ENCODE results near the gene ZNF10.

The ZNF10 gene

DNA sequence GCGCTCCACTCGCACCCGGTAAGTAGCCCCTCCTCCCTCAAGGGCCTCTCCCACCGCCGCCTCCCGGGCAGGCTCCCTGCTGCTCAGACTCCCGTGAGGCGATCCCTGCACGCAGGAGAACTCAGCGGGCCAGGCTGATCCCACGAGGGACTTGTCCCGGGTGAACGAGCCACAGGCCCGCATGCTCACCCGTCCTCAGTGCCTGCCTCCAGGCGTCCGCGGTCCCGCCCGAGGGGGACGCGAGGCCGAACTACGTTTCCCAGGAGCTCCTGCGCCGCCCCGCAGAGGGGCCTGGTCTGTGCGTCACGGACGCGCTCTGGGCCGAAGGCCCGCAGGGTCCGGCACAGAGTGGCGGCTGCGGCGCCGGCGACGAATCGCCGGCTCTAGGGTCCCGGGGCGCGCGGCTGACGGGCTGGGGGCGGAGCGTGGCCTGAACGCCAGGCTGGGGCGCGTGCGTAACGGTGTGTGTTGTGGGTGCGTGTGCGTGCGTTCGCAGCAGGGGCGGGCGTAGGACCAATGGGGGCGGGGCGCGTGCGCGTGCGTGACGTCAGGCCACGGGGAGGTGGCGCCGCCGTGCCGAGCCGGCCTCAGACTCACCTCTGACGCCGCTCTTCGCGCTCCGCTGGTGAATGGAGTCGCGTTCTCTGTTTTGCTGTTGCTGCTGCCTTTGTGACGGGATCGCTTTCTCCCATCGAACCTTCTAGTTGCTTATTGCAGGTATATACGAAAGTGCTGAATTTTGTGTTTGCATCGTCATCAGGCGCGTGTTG is at the start of gene ZNF10, which contains the start of gene ZNF891:
Gene ZNF10 (plus strand): TSS at position 590 of the 770 bp plus-strand sequence. CDS start 13,866 bp downstream, outside the sequence.
Gene ZNF891 (minus strand): TSS at position 237 of the 770 bp plus-strand sequence. CDS start 8,356 bp downstream, outside the sequence.
- H3K4me3 ChIP-seq (ENCODE audit: low read depth, low read length) = peak within 1 kb of the TSS; percentile 93

DNA sequence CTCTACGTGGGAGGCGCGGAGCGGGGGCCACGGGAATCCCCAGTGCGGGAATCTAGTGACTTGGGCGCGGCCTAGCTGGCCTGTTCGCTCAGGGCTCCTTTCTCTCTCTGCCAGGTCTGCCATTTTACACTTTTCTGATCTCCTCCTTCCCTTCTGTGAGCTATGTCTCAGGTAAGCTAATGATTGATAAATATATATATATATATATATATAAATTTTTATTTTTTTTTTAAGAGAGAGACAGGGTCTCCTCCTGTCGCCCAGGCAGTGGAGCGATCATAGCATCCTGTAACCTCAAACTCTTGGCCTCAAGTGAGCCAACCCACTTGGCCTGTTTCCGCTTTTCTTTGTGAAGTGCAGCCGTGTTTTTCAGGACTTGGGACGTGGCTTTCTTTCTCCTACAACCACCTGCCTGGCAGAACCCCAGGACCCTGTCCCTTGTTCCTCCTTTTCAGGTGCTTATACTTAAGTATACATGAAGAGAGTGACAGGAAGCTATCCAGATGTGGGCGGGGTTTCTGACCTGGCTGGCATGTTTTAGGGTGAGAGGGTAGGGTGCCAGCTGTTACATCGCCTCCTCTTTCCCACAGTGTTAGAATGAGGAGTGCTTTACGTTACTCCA is 49.2 kb upstream of the ZNF10 start:
- H3K4me3 ChIP-seq (ENCODE audit: low read depth, low read length) = peak overlapping the region; percentile 80

DNA sequence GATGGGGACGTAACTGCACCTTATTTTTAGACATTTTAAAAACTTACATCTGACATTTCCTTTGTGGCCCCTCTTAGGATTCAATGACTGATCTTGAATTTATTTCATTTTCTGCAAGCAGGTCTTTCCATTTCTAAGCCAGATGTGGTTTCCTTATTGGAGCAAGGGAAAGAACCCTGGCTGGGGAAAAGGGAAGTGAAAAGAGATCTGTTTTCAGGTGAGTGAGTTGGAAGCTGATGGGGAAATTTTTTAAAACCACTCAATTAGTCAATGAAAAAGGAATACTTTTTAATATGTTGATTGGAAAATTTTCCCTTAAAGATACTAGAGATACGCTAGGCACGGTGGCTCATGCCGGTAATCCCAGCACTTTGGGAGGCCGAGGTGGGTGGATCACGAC is 47.1 kb upstream of the ZNF10 start:
- H3K4me3 ChIP-seq (ENCODE audit: low read depth, low read length) = no peak overlapping the region

DNA sequence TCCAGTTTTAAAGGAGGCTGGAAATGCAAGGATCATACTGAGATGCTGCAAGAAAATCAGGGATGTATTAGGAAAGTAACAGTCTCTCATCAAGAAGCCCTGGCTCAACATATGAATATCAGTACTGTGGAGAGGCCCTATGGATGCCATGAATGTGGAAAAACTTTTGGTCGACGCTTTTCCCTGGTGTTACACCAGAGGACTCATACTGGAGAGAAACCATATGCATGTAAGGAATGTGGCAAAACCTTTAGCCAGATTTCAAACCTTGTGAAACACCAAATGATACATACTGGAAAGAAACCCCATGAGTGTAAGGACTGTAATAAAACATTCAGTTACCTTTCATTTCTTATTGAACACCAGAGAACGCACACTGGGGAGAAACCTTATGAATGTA is 24.8 kb upstream of the ZNF10 start:
- no peak overlapping the region for H3K4me3 ChIP-seq (ENCODE audit: low read depth, low read length)

DNA sequence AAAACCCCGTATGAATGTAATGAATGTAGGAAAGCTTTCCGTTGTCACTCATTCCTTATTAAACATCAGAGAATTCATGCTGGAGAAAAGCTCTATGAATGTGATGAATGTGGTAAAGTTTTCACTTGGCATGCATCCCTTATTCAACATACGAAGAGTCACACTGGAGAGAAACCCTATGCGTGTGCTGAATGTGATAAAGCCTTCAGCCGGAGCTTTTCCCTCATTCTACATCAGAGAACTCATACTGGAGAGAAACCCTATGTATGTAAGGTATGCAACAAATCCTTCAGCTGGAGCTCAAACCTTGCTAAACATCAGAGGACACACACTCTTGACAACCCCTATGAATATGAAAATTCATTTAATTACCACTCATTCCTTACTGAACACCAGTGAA is 24.2 kb upstream of the ZNF10 start:
- H3K4me3 ChIP-seq (ENCODE audit: low read depth, low read length) = no peak overlapping the region

DNA sequence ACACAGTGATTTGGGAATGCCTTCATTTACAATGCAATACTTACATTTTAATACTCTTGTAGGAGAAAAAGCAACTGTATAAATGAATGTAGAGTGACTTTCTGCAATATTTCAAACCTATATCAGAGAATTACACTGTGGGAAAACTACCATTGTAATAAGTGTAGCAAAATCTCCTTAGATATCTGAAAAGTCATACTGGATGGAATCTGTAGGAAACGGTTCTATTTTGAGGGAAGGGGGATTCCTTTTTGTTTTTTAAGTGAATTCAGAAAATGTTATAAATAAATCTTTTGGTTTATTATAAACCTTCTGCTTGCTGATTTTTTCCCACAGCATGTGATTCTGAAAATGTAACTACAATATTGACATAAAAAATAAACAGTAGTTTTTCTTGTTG is 23.3 kb upstream of the ZNF10 start:
- no peak overlapping the region for H3K4me3 ChIP-seq (ENCODE audit: low read depth, low read length)

DNA sequence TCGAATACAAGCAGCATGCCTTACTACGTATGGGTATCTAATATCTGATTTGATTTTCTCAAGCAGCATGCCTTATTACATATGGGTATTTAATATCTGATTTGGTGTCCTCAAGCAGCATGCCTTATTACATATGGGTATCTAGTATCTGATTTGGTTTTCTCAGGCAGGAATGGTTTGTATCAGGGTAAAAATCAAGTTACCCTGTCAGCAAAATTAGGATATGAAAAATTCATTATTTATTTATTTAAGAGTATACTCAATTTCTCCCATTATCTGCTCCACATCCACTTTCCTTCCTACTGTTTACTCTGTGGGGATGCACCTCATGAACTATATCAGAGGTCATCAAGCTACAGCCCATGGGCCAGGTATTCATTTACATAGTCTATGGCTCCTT is 22.3 kb upstream of the ZNF10 start:
- H3K4me3 ChIP-seq (ENCODE audit: low read depth, low read length) = no peak overlapping the region

DNA sequence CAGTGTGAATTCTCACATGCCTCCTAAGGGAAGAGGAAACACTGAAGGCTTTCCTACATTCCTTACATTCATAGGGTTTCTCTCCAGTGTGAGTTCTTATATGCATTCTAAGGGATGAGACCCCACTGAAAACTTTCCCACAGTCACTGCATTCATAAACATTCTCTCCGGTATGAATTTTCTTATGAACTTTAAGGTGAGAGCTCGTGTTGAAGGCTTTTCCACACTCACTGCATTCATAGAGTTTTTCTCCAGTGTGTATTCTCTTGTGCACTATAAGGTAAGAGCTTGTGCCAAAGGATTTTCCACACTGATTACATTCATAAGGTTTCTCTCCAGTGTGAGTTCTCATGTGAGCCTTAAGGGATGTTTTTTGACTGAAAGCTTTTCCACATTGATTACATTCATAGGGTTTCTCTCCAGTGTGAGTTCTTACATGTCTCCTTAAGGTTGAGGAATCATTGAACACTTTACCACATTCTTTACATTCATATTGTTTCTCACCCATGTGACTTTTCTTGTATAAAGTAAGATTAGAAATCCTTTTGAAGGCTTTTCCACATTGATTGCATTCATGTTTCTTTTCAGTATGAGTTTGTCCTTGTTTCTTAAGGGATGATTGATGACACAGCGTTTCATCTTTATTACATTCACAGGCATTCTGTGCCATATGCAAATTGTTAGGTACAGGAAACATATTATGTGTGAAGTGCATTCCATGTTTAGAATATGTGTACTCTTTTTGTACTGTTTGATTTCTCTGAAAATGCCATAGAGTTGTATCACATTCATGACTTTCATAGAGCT is 9.8 kb upstream of the ZNF10 start:
- H3K4me3 ChIP-seq (ENCODE audit: low read depth, low read length) = no peak overlapping the region

DNA sequence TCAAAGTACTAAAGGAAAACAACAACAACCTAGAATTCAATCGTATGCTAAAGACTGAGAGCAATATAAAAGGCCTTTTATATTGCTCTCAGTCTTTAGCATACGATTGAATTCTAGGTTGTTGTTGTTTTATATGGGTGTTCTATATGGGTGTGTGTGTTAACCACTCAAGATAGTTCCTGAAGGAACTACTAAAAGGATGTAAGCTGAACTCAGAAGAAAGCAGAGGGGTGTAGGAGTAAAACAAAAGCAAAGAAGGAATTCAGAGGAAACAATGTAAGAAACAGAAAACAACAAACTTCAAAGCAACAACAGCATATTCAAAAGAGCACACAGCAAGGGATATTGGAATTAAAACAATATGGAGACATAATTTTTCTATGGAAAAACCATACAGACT is 5.8 kb upstream of the ZNF10 start:
- no peak overlapping the region for H3K4me3 ChIP-seq (ENCODE audit: low read depth, low read length)

DNA sequence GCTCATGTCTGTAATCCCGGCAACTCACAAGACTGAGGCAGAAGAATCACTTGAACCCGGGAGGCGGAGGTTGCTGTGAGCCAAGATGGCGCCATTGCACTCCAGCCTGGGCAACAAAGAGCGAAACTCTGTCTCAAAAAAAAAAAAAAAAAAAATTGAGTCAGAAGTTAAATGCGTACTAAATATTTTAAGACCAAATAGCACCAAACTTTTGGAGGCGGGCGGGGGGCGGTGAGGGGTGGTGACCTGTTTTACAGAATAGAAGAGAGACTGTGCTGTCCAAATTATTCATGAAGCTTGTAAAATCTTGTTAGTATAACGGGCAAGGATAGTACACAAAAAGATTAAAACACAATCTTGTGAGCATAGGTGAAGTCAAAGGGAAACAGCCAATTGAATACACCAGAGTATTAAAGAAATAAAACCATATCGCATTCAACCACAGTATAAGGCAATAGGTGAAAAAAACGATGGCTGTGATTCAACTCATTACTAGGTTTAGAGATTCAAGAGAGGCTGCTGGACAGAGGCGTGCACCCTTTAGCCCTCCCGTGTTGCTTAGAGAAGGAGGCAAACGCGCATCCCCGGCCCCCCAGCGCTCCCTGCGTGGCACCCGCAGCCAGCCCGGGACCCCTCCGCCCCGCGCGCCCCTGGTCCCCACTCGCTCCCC is 924 bp upstream of the ZNF10 start:
- peak overlapping the region; percentile 93 for H3K4me3 ChIP-seq (ENCODE audit: low read depth, low read length)

DNA sequence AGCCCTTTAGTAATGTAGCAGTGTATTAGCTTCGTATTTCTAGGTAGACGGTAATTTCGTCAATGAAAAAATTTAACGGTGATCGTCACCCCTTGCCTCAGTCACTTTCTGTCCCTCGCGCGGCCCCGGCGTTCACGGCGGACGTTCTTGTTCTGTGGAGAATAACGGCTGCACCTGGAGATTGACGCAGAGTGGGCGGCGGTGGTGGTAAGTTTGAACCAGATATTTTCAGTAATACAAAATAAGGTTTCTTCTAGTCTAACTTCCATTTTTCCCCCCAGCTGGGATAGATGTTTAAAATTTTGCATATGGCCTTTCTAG is 341 bp downstream of the ZNF10 start:
- peak overlapping the region; percentile 93 for H3K4me3 ChIP-seq (ENCODE audit: low read depth, low read length)

DNA sequence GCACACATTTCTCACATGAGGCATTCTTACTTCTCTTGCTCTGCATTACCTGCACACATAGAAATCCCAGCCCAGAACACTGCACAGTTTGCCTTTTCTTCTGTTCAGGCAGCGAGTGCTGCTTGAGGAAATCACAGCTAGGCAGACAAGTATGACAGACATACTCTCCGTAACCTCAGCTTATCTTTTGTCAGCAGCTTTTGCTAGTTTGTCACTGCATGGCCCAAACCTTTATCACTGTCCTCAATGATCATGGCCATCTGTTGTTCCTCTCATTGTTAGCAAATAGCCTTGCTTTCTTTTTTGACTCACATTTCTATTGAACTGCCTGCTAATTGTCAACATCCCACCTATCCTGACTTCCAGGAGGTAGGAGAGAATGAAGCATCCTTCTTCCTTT is 5.3 kb downstream of the ZNF10 start:
- no peak overlapping the region for H3K4me3 ChIP-seq (ENCODE audit: low read depth, low read length)

DNA sequence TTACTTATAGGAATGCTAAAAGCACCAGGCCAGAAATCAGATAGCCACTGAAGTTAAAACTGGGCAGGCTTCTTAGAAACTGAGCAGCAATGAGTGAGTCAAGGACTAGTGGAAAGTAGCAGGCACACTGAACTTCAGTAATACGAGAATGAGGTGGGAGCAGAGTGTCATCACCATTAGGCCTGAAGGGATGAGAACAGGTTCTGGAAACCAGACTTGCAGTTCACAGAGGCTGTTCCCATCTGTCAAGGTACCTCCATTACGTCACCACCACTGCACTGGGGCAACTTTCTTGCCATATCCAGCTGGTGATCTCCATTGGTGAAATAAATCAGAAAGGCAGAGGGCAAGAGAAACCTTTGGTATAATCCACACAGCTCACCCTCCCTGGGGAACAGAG is 15.6 kb downstream of the ZNF10 start:
- H3K4me3 ChIP-seq (ENCODE audit: low read depth, low read length) = no peak overlapping the region

DNA sequence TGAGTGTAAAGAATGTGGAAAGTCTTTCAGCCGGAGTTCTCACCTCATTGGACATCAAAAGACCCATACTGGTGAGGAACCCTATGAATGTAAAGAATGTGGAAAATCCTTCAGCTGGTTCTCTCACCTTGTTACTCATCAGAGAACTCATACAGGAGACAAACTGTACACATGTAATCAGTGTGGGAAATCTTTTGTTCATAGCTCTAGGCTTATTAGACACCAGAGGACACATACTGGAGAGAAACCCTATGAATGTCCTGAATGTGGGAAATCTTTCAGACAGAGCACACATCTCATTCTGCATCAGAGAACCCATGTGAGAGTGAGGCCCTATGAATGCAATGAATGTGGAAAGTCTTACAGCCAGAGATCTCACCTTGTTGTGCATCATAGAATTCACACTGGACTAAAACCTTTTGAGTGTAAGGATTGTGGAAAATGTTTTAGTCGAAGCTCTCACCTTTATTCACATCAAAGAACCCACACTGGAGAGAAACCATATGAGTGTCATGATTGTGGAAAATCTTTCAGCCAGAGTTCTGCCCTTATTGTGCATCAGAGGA is 25.8 kb downstream of the ZNF10 start:
- H3K4me3 ChIP-seq (ENCODE audit: low read depth, low read length) = no peak overlapping the region

DNA sequence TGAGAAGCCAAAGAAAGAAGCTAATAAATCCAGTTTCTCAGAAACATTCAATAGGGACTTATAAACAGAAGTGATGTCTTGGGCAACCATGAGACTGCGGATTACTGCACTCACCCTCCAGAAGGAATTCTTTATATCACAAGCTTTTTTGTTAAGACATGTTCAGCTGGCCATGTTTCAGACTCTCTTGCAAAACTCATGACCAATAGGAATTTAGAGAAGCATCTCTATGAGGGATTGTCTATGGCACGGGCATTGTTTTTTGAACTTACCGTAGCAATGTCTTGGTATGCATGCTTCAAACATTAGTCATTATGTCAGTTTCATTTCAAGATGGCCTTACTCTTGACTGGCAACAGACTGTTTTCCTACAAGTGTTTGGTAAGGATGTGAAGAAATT is 35.3 kb downstream of the ZNF10 start:
- no peak overlapping the region for H3K4me3 ChIP-seq (ENCODE audit: low read depth, low read length)

DNA sequence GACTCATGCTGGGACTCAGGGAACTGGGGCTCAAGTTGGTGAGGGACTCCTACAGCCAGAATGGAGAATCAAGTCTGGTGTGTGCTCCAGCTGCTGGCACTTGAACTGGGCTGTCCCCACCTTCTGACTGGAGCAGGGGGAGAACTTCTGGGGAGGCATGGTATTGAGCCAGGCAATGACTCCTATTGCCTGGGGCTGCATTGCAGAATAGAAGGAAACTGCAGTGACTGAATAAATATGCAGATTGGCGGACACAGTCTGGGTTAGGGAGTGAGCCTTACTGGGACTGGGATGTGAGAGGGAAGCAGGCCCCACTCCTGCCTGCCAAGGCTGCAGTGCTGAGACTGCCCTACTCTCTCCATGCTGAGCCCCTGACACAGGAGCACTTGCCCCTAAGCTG is 42.1 kb downstream of the ZNF10 start:
- H3K4me3 ChIP-seq (ENCODE audit: low read depth, low read length) = no peak overlapping the region

DNA sequence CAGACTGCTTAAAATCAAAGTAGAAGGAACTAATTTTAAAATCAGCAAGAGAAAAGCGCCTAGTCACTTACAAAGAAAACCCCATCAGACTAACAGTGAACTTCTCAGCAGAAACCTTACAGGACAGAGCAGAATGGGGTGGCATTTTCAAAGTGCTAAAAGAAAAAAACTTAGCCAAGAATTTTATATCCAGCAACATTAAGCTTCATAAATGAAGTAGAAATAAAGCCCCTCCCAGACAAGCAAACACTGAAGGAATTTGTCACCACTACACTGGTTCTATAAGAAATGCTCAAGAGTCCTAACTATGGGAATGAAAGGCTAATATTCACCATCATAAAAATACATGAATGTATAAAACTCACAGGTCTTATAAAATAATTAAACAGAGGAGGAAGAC is 44.5 kb downstream of the ZNF10 start:
- no peak overlapping the region for H3K4me3 ChIP-seq (ENCODE audit: low read depth, low read length)

DNA sequence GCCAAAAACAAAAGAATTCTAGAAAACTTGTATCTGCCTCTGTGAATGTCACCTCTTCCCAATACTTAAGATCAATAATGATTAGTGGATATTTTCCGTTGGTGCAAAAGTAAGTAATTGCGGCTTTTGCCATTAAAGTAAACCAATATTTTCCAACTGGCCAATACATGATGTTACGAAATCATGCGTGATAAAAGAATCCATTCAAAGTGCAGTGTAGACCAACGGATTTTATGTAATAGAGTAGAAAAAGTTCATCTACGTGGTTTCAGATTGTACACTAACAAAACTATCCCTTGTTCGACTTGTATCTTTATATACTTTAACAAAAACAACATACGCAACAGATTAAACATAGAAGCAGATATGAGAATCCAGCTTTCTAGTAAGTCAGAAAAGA is 50.2 kb downstream of the ZNF10 start:
- no peak overlapping the region for H3K4me3 ChIP-seq (ENCODE audit: low read depth, low read length)

DNA sequence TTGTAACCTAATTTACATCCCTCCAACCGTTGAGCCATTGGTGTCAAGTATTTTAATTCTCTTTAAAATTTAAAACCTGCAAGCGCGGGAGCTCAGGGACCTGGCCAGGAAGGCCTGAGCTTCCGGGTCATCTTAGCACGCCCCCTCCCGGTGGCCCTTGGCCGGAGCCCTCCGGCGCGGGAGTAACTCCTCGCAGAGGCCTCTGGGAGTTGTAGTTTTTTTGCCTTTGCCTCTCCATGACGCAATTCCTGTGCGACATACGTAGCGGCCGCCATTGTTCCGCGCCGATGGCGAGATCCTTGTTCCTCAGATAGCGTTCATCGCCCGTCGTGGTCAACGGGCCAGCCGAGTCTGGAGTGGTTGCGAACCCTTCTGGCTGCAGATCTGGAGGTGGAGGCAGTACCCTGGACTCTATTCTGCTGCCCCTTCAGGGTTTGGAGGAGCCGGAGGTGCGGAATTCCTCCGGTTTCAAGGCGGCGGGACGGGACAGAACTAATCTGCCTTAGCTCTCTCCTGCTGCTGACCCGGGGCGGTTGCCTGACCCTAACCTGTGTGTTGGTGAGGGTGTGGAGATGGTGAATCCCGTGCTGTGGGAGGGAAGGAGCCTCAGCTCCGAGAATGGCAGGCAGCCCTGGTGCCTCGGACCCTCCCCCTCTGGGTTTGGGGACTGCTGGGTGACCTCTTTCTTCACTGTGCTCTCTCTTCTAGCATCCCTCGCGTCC is 51.0 kb downstream of the ZNF10 start, which contains the start of gene ZNF268:
Gene ZNF268 (plus strand): TSS at position 258 of the 722 bp plus-strand sequence. CDS start 503 bp downstream, outside the sequence.
- H3K4me3 ChIP-seq (ENCODE audit: low read depth, low read length) = peak within 1 kb of the TSS; percentile 100

DNA sequence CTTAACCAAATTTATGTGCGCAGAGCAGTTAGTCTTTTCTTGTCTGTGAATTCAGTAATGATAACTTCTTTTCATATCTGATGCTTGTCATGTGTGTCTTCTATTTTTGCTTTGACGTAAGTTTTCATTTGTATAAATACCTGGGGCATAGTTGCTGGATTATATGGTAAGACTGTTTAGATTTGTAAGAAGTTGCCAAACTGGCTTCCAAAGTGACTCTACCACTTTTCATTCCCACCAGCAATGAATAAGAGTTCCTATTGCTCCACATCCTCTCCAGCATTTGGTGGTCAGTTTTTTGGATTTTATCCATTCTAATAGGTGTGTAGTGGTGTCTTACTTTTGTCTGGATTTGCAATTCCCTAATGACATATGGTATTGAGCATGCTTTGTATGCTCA is 59.7 kb downstream of the ZNF10 start:
- no peak overlapping the region for H3K4me3 ChIP-seq (ENCODE audit: low read depth, low read length)
